Upper lobe of left lung (tissue), 6 donors: Measurements from ENCODE around the gene DPH5. TPM values are rescaled to one million over a fixed set of nuclear protein-coding genes. Genes with fewer than 3 reads are reported as not detected.
"Not testable (repeated sequence)": the region's sequence is repeated elsewhere in the genome, so short reads cannot be mapped to it uniquely, and the experiment has no call there.

ENCODE experiments used
- ATAC-seq, 2 donors: fragments of 200-7000 bp; cut with Tn5 transposase; one replicate each; pipeline ENCODE4 v1.9.1; 2022; ENCODE audit warnings: mild to moderate bottlenecking in 2 of 2, moderate library complexity in 2 of 2; ENCODE audit not compliant: low FRiP score in 2 of 2
- DNase-seq, 2 donors: peaks; one replicate each; pipeline ENCODE4 v3.0.0-alpha.2; 2019 to 2020
- H3K27ac ChIP-seq, 4 donors: fragments of 200-600 bp; sonication (generic); one replicate each; pipeline ENCODE4 v1.5.1; 2016 to 2019
- H3K27me3 ChIP-seq, 4 donors: fragments of 200-600 bp; sonication (generic); one replicate each; pipeline ENCODE4 v1.5.1; 2017 to 2019
- H3K36me3 ChIP-seq, 4 donors: fragments of 200-600 bp; sonication (generic); one replicate each; pipeline ENCODE4 v1.5.1; 2016 to 2019
- H3K4me1 ChIP-seq, 4 donors: fragments of 200-600 bp; sonication (generic); one replicate each; pipeline ENCODE4 v1.5.1; 2018 to 2019
- H3K4me3 ChIP-seq, 4 donors: fragments of 200-600 bp; sonication (generic); one replicate each; pipeline ENCODE4 v1.5.1; 2017 to 2019; ENCODE audit warnings: mild to moderate bottlenecking in 2 of 4, moderate library complexity in 1 of 4
- H3K9me3 ChIP-seq, 4 donors: fragments of 200-600 bp; sonication (generic); one replicate each; pipeline ENCODE4 v1.5.1; 2018 to 2019
- EP300 ChIP-seq, 4 donors: sonication (generic); formaldehyde crosslinking; IDR thresholded peaks; one replicate each; pipeline ENCODE4 v1.5.1; 2017; ENCODE audit warnings: antibody characterized with exemption in 4 of 4, control low read depth in 2 of 4
- POLR2A ChIP-seq, 4 donors: fragments of 450-650 bp; IDR thresholded peaks; one replicate each; pipeline ENCODE4 v1.5.1; 2016 to 2017; ENCODE audit warnings: antibody characterized with exemption in 4 of 4, mild to moderate bottlenecking in 2 of 4
- POLR2AphosphoS5 ChIP-seq, 2 donors: sonication (generic); formaldehyde crosslinking; IDR thresholded peaks; one replicate each; pipeline ENCODE4 v1.5.1; 2017; ENCODE audit warnings: antibody characterized with exemption in 2 of 2
- WGBS, 2 donors: methylation state at CpG; one replicate each; pipeline ENCODE4 v1.1.5; 2017 to 2018; 5-methylcytosine and 5-hydroxymethylcytosine counted together
- total RNA-seq, 6 donors: library from RNA; depleted of rRNA in 4 of 6; stranded (reverse); fragments of >200 nt in 4 of 6; gene quantifications; one replicate each; pipeline versions ENCODE4 v1.1.0 to v1.2.1, GENCODE V29; 2016 to 2021
- TF ChIP-seq, protein P1 (sequence below), 6 experiments: fragments of 450-650 bp in 4 of 6; fragments of 200-600 bp in 2 of 6; sonication (generic) in 2 of 6; IDR thresholded peaks; one replicate each; pipeline ENCODE4 v1.5.1; 2016 to 2019; ENCODE audit warnings: antibody characterized with exemption in 6 of 6
- donor health status: DM: no; HTN: no; CAD: no; lungs with moderate emphysema.
- donor health status: DM: no; HTN: yes; CAD: no; lungs with severe emphysema.

DPH5 gene
- total RNA-seq, 6 donors from 2014 or later, result 14.8 to 25.2 (median 21.5) TPM

DNA sequence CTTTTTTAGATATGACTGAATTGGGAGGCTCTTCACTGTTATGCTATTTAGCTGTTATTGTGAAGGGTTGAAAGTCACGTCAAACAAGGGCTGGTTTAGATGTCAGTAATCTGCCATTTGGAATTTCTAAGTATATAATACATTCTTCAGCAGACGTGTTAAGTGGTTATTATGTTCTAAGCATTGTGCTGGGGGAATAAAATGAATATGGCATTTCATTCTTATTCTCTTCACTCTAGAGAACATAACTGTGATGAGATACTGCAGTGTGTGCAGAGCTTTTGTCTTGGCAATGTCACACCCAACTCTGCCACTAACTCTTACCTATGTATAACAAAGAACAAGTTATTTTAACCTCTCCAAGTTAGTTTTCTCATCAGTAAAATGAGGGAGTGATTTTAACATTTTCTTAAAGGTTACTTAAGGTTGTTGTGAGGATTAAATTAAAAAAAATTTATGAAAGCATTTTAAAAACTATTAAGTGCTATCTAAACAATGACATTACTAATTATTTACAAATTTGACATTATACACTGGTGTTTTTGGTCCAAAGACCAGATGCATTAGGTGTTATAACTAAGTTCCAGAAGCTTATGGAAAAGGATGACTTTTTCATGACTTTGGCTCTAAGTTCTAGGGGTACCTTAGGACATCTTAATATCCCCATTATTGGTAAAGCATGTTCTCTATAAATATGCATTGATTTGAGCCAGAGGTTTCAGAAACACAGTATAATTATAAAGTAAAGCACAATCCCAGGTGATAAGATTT lies 71.4 kb downstream of the DPH5 start:
- no peak for ATAC-seq
- Histone ChIP-seq H3K27me3 (no peaks in the 10 kb centered on the region), H3K36me3 (peaks cover 0 to 13% (median 0%) of the 10 kb centered on the region in 4 donors), H3K4me1 (peaks cover 8 to 29% (median 17%) of the 10 kb centered on the region in 4 donors), H3K27ac (peak overlapping the region in 1 of 4 donors; percentile 34), H3K4me3 (no peak overlapping the region), H3K9me3 (no peaks in the 10 kb centered on the region)
- DNase-seq, result no peak
- 71 to 73% methylated on average over 2 of the region's 2 CpGs for WGBS, 2 donors
- TF ChIP-seq EP300 (IDR thresholded peaks at IDR 0.05) (no peak), POLR2A (IDR thresholded peaks at IDR 0.05) (no peak), POLR2AphosphoS5 (IDR thresholded peaks at IDR 0.05) (no peak)
- TF ChIP-seq, protein P1, sequence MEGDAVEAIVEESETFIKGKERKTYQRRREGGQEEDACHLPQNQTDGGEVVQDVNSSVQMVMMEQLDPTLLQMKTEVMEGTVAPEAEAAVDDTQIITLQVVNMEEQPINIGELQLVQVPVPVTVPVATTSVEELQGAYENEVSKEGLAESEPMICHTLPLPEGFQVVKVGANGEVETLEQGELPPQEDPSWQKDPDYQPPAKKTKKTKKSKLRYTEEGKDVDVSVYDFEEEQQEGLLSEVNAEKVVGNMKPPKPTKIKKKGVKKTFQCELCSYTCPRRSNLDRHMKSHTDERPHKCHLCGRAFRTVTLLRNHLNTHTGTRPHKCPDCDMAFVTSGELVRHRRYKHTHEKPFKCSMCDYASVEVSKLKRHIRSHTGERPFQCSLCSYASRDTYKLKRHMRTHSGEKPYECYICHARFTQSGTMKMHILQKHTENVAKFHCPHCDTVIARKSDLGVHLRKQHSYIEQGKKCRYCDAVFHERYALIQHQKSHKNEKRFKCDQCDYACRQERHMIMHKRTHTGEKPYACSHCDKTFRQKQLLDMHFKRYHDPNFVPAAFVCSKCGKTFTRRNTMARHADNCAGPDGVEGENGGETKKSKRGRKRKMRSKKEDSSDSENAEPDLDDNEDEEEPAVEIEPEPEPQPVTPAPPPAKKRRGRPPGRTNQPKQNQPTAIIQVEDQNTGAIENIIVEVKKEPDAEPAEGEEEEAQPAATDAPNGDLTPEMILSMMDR (IDR thresholded peaks at IDR 0.05), result no peak

DNA sequence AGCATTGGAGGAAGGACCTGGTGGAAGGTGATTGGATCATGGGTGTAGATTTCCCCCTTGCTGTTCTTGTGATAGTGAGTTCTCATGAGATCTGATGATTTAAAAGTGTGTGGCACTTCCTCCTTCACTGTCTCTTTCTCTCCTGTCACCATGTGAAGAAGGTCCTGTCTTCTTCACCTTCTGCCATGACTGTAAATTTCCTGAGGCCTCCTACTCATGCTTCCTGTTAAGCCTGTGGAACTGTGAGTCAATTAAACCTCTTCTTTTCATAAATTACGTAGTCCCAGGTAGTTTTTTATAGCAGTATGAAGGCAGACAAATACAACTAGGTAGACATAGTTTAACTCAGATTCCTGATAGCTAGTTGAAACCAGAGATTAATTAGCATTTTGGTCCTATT lies 72.6 kb downstream of the DPH5 start:
- Histone ChIP-seq H3K4me1 (peaks cover 14 to 36% (median 21%) of the 10 kb centered on the region in 4 donors), H3K36me3 (peaks cover 0 to 13% (median 0%) of the 10 kb centered on the region in 4 donors), H3K27ac (peak overlapping the region in 1 of 4 donors; percentile 34)
- not testable (repeated sequence) for H3K4me3 ChIP-seq, H3K27me3 ChIP-seq, DNase-seq, ATAC-seq, H3K9me3 ChIP-seq
- 85 to 94% methylated on average over 1 of the region's 1 CpG for WGBS, 2 donors

DNA sequence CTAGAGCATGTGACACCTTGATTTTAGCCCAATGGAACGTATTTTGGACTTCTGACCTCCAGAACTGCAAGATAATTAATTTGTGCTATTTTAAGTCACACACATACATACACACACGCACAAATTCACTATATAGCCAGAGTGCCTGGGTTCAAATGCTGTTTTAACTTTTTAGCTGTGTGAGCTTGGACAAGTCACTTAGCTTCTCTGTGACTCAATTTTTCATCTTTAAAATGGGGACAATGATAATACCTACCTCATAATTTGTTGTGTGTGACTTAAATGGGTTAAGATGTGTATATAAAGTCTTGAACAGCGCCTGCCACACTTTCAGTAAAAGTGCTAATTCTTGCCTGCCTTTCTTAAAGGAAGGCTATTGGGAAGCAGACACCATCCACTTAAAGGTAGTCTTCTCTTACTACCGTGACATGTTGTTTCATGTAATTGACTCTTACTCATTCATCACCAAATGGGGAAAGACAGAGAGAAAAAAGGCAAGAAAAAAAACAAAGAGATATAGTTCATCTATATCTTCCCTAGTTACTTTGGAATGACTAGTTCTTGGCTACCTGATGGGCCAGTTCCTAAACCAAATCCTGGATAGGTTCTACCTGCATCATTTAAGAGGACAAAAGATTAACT lies 73.4 kb downstream of the DPH5 start:
- Histone ChIP-seq H3K4me1 (peaks cover 14 to 36% (median 21%) of the 10 kb centered on the region in 4 donors), H3K27ac (peak overlapping the region in 1 of 4 donors; percentile 17), H3K4me3 (no peak overlapping the region), H3K27me3 (no peaks in the 10 kb centered on the region), H3K36me3 (peaks cover 0 to 13% (median 0%) of the 10 kb centered on the region in 4 donors), H3K9me3 (no peaks in the 10 kb centered on the region)
- DNase-seq (no peak), ATAC-seq (no peak)
- TF ChIP-seq EP300 (IDR thresholded peaks at IDR 0.05) (no peak), POLR2A (IDR thresholded peaks at IDR 0.05) (no peak), POLR2AphosphoS5 (IDR thresholded peaks at IDR 0.05) (no peak)
- TF ChIP-seq, protein P1 (IDR thresholded peaks at IDR 0.05), result no peak
- WGBS, 2 donors, result 94 to 96% methylated on average over 4 of the region's 4 CpGs

DNA sequence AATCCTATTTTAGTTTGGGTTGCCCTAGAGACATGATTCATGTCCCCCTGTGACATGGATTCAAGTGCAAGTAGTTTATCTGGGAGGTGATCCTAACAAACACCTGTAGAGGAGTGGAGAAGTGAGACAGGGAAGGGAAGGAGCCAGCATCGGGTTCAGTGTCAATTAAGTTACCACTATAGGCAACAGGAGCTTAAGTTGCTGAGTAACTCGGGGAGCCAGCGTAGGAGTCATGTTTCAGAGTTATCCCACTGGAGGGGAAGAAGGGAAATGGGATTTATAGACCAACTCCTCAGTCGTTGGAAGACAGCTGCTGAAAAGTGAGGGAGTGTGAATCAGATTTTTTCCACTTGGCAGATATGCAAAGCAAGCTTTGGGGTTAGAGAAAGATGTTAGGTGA lies 74.8 kb downstream of the DPH5 start:
- peaks cover 0 to 13% (median 0%) of the 10 kb centered on the region in 4 donors for H3K36me3 ChIP-seq
- peak overlapping the region in 2 of 4 donors; percentile 0 to 53 for H3K27ac ChIP-seq
- no peaks in the 10 kb centered on the region for H3K27me3 ChIP-seq
- peaks cover 14 to 34% (median 21%) of the 10 kb centered on the region in 4 donors for H3K4me1 ChIP-seq
- TF ChIP-seq, protein P1 (IDR thresholded peaks at IDR 0.05), result no peak
- TF ChIP-seq POLR2AphosphoS5 (IDR thresholded peaks at IDR 0.05), result no peak
- no peak for TF ChIP-seq POLR2A (IDR thresholded peaks at IDR 0.05)
- TF ChIP-seq EP300 (IDR thresholded peaks at IDR 0.05), result no peak
- DNase-seq (no peak), ATAC-seq (no peak)
- no peaks in the 10 kb centered on the region for H3K9me3 ChIP-seq
- 61 to 67% methylated on average over 4 of the region's 4 CpGs for WGBS, 2 donors
- H3K4me3 ChIP-seq, result no peak overlapping the region

DNA sequence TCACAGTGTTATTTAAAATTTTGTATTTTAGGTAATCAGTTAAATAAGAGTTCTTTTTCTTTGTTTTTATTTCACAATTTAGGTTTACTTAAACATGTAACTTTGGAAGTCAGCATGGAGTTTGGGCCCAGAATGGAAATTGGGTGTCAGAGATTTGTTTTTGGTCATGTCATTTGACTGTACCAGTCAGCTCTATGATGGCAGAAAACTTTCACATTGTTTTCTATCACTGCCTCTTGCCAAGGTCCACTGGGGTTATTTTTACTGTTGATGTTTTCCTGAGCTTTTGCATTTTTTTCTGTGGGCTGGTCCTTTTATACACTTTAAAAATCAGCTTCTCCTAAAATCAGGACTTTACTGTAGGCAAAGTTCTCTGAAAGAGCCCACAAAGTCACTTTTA lies 75.2 kb downstream of the DPH5 start:
- ATAC-seq (no peak), DNase-seq (no peak)
- H3K4me1 ChIP-seq, result peaks cover 14 to 30% (median 19%) of the 10 kb centered on the region in 4 donors
- no peak for TF ChIP-seq POLR2AphosphoS5 (IDR thresholded peaks at IDR 0.05)
- TF ChIP-seq, protein P1 (IDR thresholded peaks at IDR 0.05), result no peak
- H3K27me3 ChIP-seq, result no peaks in the 10 kb centered on the region
- no peaks in the 10 kb centered on the region for H3K9me3 ChIP-seq
- H3K36me3 ChIP-seq, result peaks cover 0 to 13% (median 0%) of the 10 kb centered on the region in 4 donors
- peak overlapping the region in 2 of 4 donors; percentile 53 to 56 for H3K27ac ChIP-seq
- no peak overlapping the region for H3K4me3 ChIP-seq

DNA sequence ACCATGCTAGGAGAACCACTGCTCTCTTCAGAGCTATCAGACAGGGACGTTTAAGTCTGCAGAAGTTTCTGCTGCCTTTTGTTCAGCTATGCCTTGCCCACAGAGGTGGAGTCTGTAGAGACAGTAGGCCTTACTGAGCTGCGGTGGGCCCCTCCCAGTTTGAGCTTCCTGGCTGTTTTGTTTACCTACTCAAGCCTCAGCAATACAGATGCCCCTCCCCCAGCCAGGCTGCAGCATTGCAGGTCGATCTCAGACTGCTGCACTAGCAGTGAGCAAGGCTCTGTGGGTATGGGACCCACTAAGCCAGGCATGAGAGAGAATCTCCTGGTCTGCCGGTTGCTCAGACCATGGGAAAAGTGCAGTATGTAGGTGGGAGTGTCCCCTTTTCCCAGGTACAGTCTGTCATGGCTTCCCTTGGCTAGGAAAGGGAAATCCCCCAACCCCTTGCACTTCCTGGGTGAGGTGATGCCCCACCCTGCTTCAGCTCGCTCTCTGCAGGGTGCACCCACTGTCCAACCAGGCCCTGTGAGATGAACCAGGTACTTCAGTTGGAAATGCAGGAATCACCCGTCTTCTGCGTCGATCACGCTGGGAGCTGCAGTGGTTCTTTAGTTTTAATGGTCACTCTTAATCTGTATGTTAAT lies 75.9 kb downstream of the DPH5 start:
- 64 to 68% methylated on average over 8 to 9 of the region's 9 CpGs for WGBS, 2 donors
- peak in 1 of 2 donors; percentile 80 for DNase-seq

DNA sequence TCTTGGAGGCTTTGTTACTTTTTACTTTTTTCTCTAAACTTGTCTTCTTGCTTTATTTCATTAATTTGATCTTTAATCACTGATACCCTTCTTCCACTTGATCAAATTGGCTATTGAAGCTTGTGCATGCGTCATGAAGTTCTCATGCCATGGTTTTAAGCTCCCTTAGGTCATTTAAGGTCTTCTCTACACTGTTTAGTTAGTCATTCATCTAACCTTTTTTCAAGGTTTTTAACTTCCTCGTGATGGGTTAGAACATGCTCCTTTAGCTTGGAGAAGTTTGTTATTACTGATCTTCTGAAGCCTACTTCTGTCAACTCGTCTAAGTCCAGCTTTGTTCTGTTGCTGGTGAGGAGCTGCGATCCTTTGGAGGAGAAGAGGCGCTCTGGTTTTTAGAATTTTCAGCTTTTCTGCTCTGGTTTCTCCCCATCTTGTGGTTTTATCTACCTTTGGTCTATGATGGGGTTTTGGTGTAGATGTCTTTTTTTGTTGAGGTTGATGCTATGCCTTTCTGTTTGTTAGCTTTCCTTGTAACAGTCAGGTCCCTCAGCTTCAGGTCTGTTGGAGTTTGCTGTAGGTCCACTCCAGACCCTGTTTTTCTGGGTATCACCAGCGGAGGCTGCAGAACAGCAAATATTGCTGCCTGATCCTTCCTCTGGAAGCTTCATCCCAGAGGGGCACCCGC lies 76.7 kb downstream of the DPH5 start:
- not testable (repeated sequence) for H3K9me3 ChIP-seq, ATAC-seq, H3K4me3 ChIP-seq, DNase-seq, H3K27me3 ChIP-seq
- peaks cover 0 to 13% (median 0%) of the 10 kb centered on the region in 4 donors for H3K36me3 ChIP-seq
- H3K27ac ChIP-seq, result peak overlapping the region in 3 of 4 donors; percentile 42 to 56 (median 48)
- WGBS, 2 donors, result 89 to 91% methylated on average over 7 of the region's 7 CpGs
- peaks cover 14 to 26% (median 18%) of the 10 kb centered on the region in 4 donors for H3K4me1 ChIP-seq

More for the DNA sequence above, 75.9 kb downstream of the DPH5 start:
- not testable (repeated sequence) for ATAC-seq, H3K4me3 ChIP-seq, H3K9me3 ChIP-seq, H3K27me3 ChIP-seq
- Histone ChIP-seq H3K27ac (peak overlapping the region in 3 of 4 donors; percentile 42 to 56 (median 48)), H3K36me3 (peaks cover 0 to 13% (median 0%) of the 10 kb centered on the region in 4 donors), H3K4me1 (peaks cover 14 to 30% (median 18%) of the 10 kb centered on the region in 4 donors)
